Loucy (cell line): Measurements from ENCODE around the gene LVRN.

Source experiments
- EZH2phosphoT487 ChIP-seq: fragments of 200-600 bp; IDR thresholded peaks from 2 replicates; pipeline ENCODE4 v1.6.1; 2018; ENCODE audit warnings: antibody characterized with exemption, mild to moderate bottlenecking, moderate library complexity, borderline replicate concordance
- TF ChIP-seq, protein P1 (sequence below): fragments of 200-600 bp; sonication (generic); conservative IDR thresholded peaks from 2 replicates; pipeline ENCODE4 v1.5.1; 2014; ENCODE audit warnings: mild to moderate bottlenecking, antibody characterized with exemption, low read length

DNA sequence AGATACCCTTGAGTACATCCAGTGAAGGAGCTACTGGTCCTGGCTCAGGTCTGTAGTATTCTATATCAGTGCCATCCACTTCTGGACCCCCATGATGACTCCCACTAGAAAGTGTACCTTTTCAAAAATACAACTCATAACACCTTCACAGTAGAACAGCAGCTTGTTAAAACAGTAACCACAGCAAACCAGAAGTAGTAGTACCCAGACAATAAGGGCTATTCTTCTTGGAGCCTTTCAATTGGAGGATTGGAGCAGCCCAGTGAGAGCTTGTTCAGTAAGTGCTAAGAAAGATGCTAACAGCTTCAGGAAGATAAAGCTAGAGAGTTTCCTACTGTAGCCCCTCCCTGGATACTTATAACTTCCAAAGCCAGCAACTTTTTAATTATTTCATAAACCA, 80.1 kb downstream of the LVRN start:
- TF ChIP-seq, protein P1, sequence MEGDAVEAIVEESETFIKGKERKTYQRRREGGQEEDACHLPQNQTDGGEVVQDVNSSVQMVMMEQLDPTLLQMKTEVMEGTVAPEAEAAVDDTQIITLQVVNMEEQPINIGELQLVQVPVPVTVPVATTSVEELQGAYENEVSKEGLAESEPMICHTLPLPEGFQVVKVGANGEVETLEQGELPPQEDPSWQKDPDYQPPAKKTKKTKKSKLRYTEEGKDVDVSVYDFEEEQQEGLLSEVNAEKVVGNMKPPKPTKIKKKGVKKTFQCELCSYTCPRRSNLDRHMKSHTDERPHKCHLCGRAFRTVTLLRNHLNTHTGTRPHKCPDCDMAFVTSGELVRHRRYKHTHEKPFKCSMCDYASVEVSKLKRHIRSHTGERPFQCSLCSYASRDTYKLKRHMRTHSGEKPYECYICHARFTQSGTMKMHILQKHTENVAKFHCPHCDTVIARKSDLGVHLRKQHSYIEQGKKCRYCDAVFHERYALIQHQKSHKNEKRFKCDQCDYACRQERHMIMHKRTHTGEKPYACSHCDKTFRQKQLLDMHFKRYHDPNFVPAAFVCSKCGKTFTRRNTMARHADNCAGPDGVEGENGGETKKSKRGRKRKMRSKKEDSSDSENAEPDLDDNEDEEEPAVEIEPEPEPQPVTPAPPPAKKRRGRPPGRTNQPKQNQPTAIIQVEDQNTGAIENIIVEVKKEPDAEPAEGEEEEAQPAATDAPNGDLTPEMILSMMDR = no peak
- TF ChIP-seq EZH2phosphoT487 = no peak
